Measurements from ENCODE around the gene MREG.
A peak's percentile ranks its signal among the peaks of the same experiment; 100 is the strongest.

The MREG gene

DNA sequence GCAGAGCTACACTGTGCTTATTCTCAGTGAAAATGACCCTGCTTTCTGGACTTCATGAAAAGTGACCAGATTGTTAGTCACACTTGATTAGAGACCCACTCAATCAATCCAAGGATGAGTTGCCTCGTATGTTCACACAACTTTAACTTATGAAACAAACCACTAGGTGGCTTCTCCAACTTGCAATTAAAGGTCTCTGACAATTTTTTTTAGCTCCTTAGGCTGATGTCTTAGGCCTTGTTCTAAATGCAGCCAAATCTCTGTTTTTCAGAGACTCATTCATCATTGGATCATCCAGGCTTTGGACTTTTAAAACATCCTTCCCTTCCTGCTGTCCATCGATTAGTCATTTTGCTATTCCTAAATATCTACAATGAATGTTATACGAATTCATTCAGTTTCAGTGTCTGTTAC, 63.4 kb downstream of the MREG start:
- Histone ChIP-seq H3K9me3 (no peaks in the 10 kb centered on the region), H3K4me3 (ENCODE audit: low read depth, low read length) (no peak overlapping the region), H3K27me3 (no peaks in the 10 kb centered on the region), H3K36me3 (no peaks in the 10 kb centered on the region; the same call in none of the 2 replicates), H3K4me1 (peaks cover 14% of the 10 kb centered on the region)
- DNase-seq, result no peak
- peak; percentile 75 for TF ChIP-seq CTCF (IDR thresholded peaks at IDR 0.05; ENCODE audit: low read depth, low read length)

- peaks cover 4% of the 10 kb centered on the region; the same call in 1 of the 2 replicates for H3K36me3 ChIP-seq
- no peak for TF ChIP-seq CTCF (IDR thresholded peaks at IDR 0.05; ENCODE audit: low read depth, low read length)
- no peaks in the 10 kb centered on the region for H3K27me3 ChIP-seq
- H3K9me3 ChIP-seq, result no peaks in the 10 kb centered on the region
- H3K4me3 ChIP-seq (ENCODE audit: low read depth, low read length), result no peak overlapping the region
- H3K4me1 ChIP-seq, result peaks cover 7% of the 10 kb centered on the region
- no peak for DNase-seq
These were observed 65.3 kb downstream of the MREG start for GRCh38 chr2:215948051-215948450.

DNA sequence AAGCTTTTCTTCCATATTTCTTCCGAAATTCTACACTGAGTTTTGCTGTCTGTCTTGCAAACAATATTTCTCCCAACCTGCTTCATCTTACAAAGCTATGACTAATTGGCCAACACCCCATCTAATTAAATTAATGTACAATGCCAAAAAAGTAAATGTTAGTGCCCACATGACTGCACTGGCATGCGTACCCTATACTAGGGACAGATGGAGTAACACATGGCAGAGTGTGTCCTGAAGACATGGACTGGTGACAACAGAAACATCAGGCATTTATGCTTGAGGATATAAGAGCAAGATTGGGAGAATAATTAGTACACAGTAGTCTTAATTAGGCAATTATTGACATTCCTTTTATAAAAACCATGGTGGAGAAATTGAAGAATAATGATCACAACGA, 66.8 kb downstream of the MREG start:
- DNase-seq, result no peak
- H3K9me3 ChIP-seq, result no peaks in the 10 kb centered on the region
- peaks cover 5% of the 10 kb centered on the region for H3K4me1 ChIP-seq
- no peak overlapping the region for H3K4me3 ChIP-seq (ENCODE audit: low read depth, low read length)
- H3K36me3 ChIP-seq, result peaks cover 5% of the 10 kb centered on the region; the same call in 1 of the 2 replicates
- no peaks in the 10 kb centered on the region for H3K27me3 ChIP-seq
- no peak for TF ChIP-seq CTCF (IDR thresholded peaks at IDR 0.05; ENCODE audit: low read depth, low read length)

DNA sequence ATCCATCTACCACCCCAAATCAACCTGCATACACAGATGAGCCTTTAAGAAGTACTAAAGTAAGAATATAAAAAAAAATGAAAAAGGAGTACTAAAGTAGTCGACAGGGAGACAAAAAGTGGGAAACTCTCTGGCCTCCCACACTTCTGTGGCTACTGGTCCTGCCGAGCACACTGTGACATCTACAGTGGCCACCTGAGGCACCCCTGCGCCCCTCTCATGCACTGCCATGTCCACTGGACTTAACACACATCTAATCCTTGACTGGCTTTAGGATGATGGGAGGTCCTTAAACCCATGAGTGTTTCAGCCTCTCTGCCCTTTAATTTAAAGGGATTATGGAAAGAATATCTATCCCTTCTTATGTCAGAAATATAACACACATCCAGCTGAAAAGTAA, 71.2 kb downstream of the MREG start:
- no peak for DNase-seq
- Histone ChIP-seq H3K4me1 (no peaks in the 10 kb centered on the region), H3K4me3 (ENCODE audit: low read depth, low read length) (no peak overlapping the region), H3K27me3 (no peaks in the 10 kb centered on the region), H3K36me3 (peaks cover 7% of the 10 kb centered on the region; the same call in 1 of the 2 replicates), H3K9me3 (no peaks in the 10 kb centered on the region)
- TF ChIP-seq CTCF (IDR thresholded peaks at IDR 0.05; ENCODE audit: low read depth, low read length), result no peak

DNA sequence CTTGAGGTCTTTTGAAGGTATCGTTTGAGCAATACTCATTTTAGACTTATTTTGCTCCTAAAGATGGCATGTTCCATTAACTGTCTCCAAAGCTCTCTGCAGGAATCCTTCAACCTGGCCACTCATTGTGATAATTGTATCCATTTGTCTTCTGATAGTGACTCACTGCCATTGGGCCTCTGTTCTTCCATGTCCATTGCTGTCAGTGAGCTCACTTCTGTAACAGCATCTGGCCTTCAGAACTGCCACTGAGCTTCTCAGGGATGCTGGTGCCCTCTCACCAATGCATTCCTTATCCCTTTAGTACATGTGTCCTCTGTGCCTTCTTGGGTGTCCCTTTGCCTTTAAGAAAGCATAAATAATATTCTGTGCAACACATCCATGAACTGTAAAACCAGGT, 71.6 kb downstream of the MREG start:
- Histone ChIP-seq H3K36me3 (peaks cover 7% of the 10 kb centered on the region; the same call in 1 of the 2 replicates), H3K27me3 (no peaks in the 10 kb centered on the region), H3K4me1 (no peaks in the 10 kb centered on the region), H3K4me3 (ENCODE audit: low read depth, low read length) (no peak overlapping the region), H3K9me3 (no peaks in the 10 kb centered on the region)
- TF ChIP-seq CTCF (IDR thresholded peaks at IDR 0.05; ENCODE audit: low read depth, low read length), result no peak
- no peak for DNase-seq

- Histone ChIP-seq H3K36me3 (peaks cover 7% of the 10 kb centered on the region; the same call in 1 of the 2 replicates), H3K4me3 (ENCODE audit: low read depth, low read length) (no peak overlapping the region), H3K9me3 (no peaks in the 10 kb centered on the region), H3K27me3 (no peaks in the 10 kb centered on the region), H3K4me1 (no peaks in the 10 kb centered on the region)
- DNase-seq, result no peak
- no peak for TF ChIP-seq CTCF (IDR thresholded peaks at IDR 0.05; ENCODE audit: low read depth, low read length)
These were observed 72.6 kb downstream of the MREG start for GRCh38 chr2:215940645-215941184.

All from BE2C (cell line).